Measurements from ENCODE around the gene AAK1. TPM values are rescaled to one million over a fixed set of nuclear protein-coding genes. Genes with fewer than 3 reads are reported as not detected.

The AAK1 gene
- total and polyA plus RNA-seq, 2 experiments from 2014 or later, result 39.0 to 52.4 TPM

GRCh38 chr2:69581774-69582581 is 61.6 kb downstream of the AAK1 start:
- Mint-ChIP-seq H3K27ac (peak overlapping the region; percentile 95), H3K4me3 (no peak overlapping the region), H3K4me1 (peaks cover 54% of the 10 kb centered on the region), H3K36me3 (ENCODE audit: low read depth) (no peaks in the 10 kb centered on the region), H3K27me3 (ENCODE audit: insufficient read depth, low read depth, poor library complexity) (peaks cover 2% of the 10 kb centered on the region), H3K9me3 (no peaks in the 10 kb centered on the region)
- H4K20me1 ChIP-seq (replicated peaks; ENCODE audit: insufficient read depth), result no peaks in the 10 kb centered on the region; the same call in 1 of the 2 replicates
- 0 out of 2 replicates have a peak overlapping the region, but pooled peaks have one; percentile 14 for H3K27ac ChIP-seq (ENCODE audit: low read depth)
- H3K4me3 ChIP-seq, result no peak overlapping the region
- H3K4me2 ChIP-seq, result peak overlapping the region; percentile 53
- no peaks in the 10 kb centered on the region for H3K27me3 ChIP-seq (ENCODE audit: insufficient read depth)
- peak; percentile 38; the same call in 2 of the 3 replicates for ATAC-seq
- H3K36me3 ChIP-seq (ENCODE audit: insufficient read depth), result no peaks in the 10 kb centered on the region
- no peaks in the 10 kb centered on the region for H3F3A ChIP-seq (replicated peaks; ENCODE audit: low read depth)
- no peak overlapping the region for H2AFZ ChIP-seq
- H3K79me2 ChIP-seq (replicated peaks; ENCODE audit: insufficient read depth), result peaks cover 31% of the 10 kb centered on the region
- peaks cover 12% of the 10 kb centered on the region; the same call in 1 of the 2 replicates for H3K9me2 ChIP-seq (ENCODE audit: insufficient read depth)
- TF ChIP-seq ETS1 (IDR thresholded peaks at IDR 0.05) (no peak), EZH2phosphoT487 (IDR thresholded peaks at IDR 0.05; ENCODE audit: unreplicated experiment) (no peak), POLR2AphosphoS5 (IDR thresholded peaks at IDR 0.05; ENCODE audit: low read depth) (no peak), NANOG (IDR thresholded peaks at IDR 0.05; ENCODE audit: borderline replicate concordance) (no peak), ZNF114 (CRISPR knock-in tag; IDR thresholded peaks at IDR 0.05) (no peak), CTCF (conservative IDR thresholded peaks at IDR 0.05; ENCODE audit: low read depth in 2 of 2) (no peak), EZH2 (IDR thresholded peaks at IDR 0.05; ENCODE audit: low read depth, unreplicated experiment) (no peak), REST (IDR thresholded peaks at IDR 0.05; ENCODE audit: unreplicated experiment) (no peak)
- peaks cover 28% of the 10 kb centered on the region for H3K4me1 ChIP-seq (ENCODE audit: insufficient read depth)
- peak; percentile 44 for DNase-seq (ENCODE audit: low spot score)

Data from GM23338 (cell line).